ENCODE measurements around the gene SLC26A11.
"Not testable (repeated sequence)": the region's sequence is repeated elsewhere in the genome, so short reads cannot be mapped to it uniquely, and the experiment has no call there.

Gene SLC26A11

GRCh38 chr17:80243526-80244433, 23.6 kb downstream of the SLC26A11 start:
- no peak for DNase-seq (ENCODE audit: low read depth in 2 of 2)

DNA sequence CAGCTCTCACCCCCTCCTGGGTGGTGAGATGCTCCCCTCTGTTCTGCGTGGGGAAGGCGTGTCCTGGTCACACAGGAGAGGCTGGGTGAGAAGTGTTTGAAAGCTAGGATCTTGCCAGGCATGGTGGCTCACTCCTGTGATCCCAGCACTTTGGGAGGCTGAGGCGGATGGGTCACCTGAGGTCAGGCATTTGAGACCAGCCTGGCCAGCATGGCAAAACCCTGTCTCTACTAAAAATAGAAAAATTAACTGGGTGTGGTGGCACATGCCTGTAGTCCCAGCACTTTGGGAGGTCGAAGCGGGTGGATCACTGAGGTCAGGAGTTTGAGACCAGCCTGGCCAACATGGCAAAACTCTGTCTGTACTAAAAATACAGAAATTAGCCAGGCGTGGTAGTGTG, 24.2 kb downstream of the SLC26A11 start:
- DNase-seq (ENCODE audit: low read depth in 2 of 2) = not testable (repeated sequence)

DNA sequence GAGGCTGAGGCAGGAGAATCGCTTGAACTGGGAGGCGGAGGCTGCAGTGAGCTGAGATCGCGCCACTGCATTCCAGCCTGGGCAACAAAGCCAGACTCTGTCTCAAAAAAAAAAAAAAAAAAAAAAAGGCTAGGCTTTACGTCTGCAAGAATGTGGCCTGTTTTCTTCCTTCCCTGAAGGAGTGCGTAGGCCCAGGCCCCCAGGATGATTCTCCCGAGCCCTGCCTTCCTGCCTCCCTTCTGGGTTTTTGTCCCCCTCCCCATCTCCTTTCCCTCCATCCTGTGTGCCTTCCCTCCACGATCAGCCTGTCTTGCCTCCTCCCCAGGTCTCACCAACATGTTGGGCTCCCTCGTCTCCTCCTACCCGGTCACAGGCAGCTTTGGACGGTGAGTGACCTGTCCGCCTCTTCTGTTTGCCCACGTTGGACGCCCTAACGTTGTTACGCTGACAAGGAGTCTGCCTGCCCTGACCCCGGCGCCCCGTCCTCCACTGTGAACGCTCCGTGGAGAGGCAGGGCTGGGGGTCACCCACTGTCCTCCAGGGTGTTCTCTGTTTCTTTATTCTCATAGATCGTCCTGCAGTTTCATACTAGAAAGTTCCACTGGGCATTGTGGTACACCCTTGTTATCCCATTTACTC, 24.8 kb downstream of the SLC26A11 start:
- DNase-seq (ENCODE audit: low read depth in 2 of 2) = no peak

DNA sequence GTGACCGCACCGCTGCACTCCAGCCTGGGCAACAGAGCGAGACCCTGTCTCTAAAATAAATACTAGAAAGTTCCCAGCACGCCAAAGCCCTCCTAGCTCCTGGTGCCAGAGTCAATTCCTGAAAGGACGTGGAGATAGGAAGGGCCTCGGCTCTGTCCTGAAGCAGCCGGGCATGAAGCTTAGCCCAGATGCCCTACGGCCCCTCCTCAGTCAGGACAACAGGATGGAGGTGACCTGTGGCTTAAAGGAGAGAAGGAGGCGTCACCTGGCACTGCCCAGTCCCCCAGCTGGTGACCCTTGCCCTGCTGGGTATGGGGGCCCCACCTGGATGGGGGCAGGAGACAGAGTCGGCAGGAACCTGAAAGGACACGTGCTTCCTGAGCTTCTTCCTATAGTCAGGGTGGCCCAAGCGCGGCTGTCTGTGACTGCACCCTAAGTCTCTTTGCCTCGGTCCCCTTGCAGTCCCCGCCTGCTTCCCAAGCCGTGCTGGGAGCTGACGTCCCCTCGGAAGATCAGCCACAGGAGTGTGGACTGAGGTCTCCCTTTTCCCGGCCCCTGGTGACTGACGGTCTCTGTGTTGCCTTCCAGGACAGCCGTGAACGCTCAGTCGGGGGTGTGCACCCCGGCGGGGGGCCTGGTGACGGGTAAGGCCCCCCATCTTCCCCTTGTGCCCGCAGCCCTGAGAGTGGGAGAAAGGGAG, 25.5 kb downstream of the SLC26A11 start:
- DNase-seq (ENCODE audit: low read depth in 2 of 2) = no peak

DNA sequence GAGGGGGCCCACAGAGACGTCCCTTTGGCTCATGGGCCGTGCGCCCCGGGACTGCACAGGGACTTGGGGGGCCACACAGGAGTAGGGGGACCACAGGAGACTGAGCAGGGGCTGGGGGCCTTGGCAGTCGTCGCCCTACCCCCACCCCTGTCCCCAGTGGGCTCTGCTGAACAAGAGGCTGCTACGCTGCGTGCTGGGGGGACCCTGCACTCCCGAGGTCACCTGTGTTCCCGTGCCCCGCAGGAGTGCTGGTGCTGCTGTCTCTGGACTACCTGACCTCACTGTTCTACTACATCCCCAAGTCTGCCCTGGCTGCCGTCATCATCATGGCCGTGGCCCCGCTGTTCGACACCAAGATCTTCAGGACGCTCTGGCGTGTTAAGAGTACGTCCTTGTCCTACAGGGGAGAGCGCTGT, 26.0 kb downstream of the SLC26A11 start:
- DNase-seq (ENCODE audit: low read depth in 2 of 2) = no peak

GRCh38 chr17:80246726-80247125, 26.5 kb downstream of the SLC26A11 start:
- no peak for DNase-seq (ENCODE audit: low read depth in 2 of 2)

DNA sequence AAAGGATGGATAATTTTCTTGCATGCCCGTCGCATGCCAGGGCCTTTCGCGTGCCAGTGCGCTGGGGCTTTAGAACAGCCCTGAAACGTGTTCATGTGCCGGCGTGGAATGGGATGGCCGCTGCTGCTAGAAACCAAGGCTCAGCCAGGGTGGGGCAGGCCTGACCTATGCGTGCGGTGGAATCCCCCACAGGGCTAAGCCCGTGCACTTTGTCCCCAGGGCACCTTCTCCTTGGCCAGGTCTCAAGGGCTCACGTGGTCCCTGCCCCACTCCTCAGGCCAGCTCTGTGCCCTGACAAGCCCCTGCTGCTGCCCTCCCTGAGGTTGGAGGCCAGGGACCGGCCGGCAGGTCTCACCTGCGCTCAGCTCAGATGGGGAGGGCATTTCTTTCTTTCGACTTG, 27.3 kb downstream of the SLC26A11 start:
- DNase-seq (ENCODE audit: low read depth in 2 of 2) = no peak

DNA sequence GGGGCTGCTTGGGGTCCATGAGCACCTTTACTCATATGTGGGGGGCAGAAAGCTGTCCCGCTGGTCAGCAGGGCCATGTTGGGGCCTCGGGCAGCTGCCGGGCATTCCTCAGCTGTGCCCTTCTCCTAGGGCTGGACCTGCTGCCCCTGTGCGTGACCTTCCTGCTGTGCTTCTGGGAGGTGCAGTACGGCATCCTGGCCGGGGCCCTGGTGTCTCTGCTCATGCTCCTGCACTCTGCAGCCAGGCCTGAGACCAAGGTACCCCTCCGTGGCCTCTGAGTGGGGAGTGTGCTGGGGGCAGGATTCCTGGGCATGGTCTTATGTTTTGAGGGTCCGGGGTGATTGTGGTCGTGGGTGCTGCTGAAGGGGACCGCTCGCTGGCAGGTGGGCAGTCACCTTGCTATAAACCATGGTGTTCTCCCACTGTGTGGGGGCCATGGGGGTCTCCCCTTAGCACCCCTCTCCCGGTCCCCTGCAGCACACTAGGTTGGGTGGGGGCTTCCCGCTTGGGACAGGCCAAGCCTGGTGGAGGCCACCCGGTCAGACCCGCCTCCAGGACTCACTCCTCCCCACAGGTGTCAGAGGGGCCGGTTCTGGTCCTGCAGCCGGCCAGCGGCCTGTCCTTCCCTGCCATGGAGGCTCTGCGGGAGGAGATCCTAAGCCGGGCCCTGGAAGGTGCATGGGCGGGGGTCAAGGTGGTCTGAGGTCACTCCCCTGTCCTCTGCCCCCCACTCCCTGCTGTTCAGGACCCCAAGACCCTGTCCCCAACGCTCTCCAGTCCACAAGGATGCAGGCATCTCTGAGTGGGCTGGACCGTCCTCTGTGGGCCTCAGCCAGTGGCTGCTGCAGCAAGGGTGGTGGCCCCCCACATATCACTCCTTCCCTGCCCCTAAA, 28.0 kb downstream of the SLC26A11 start:
- no peak for DNase-seq (ENCODE audit: low read depth in 2 of 2)

- no peak for DNase-seq (ENCODE audit: low read depth in 2 of 2)
These were observed 28.9 kb downstream of the SLC26A11 start for GRCh38 chr17:80248894-80249710.

- DNase-seq (ENCODE audit: low read depth in 2 of 2) = no peak
These were observed 31.7 kb downstream of the SLC26A11 start for GRCh38 chr17:80251966-80252365.

DNA sequence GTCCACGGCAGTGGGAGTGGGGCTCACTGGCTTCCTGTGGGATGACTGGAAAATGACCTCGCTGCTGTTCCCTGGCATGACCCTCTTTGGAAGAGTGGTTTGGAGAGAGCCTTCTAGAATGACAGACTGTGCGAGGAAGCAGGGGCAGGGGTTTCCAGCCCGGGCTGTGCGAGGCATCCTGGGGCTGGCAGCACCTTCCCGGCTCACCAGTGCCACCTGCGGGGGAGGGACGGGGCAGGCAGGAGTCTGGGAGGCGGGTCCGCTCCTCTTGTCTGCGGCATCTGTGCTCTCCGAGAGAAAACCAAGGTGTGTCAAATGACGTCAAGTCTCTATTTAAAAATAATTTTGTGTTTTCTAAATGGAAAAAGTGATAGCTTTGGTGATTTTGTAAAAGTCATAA, 32.6 kb downstream of the SLC26A11 start:
- peak; percentile 82 to 87 for DNase-seq (ENCODE audit: low read depth in 2 of 2)

DNA sequence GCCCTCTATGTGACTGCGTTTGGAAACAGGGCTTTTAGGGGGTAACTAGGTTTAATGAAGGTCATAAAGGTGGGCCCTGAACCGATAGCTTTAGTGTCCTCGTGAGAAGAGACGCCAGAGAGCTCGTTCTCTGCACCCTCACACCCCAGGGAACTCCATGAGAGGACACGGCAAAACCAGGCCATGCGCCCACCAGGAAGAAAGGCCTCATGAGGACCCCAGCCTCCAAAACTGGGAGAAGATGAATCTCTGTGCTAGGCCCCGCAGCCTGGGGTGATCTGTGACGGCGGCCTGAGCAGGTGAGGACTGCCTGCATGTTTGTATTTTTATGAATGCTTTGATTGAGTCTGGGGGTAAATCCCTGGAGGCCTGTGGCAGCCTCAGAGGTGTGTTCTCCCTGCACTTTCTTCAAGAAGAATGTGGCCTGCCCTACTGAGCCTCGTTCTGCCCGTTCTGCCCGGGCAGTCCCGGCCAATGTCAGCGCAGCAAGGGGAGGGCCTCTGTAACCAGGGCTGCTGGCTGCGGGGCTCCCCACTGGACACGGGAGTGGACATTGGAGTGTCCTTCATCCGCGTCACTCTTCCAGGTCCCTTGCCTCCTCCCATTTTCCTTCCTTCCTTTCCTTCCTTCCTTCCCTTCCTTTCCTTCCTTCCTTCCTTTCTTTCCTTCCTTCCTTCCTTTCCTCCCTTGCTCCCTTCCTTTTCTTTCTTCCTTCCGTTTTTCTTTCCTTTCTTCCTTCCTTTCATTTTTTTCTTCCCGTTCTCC, 33.6 kb downstream of the SLC26A11 start:
- DNase-seq (ENCODE audit: low read depth in 2 of 2) = no peak

- peak; percentile 34 to 67 for DNase-seq (ENCODE audit: low read depth in 2 of 2)
These were observed 34.4 kb downstream of the SLC26A11 start for GRCh38 chr17:80254396-80255251.

- DNase-seq (ENCODE audit: low read depth in 2 of 2) = no peak
These were observed 35.8 kb downstream of the SLC26A11 start for GRCh38 chr17:80256034-80256350.

- no peak for DNase-seq (ENCODE audit: low read depth in 2 of 2)
These were observed 37.5 kb downstream of the SLC26A11 start for GRCh38 chr17:80257716-80258213.

DNA sequence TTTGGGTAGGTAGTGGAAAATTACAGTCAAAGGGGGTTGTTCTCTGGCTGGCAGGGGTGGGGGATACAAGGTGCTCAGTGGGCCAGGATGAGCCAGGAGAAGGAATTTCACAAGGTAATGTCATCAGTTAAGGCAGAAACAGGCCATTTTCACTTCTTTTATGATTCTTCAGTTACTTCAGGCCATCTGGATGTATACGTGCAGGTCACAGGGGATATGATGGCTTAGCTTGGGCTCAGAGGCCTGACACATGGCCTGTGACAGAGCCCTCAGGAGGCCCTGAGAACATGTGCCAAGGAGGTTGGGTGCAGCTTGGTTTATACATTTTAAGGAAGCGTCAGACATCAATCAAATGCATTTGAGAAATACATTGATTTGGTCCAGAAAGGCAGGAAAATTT, 38.1 kb downstream of the SLC26A11 start:
- not testable (repeated sequence) for DNase-seq (ENCODE audit: low read depth in 2 of 2)

DNA sequence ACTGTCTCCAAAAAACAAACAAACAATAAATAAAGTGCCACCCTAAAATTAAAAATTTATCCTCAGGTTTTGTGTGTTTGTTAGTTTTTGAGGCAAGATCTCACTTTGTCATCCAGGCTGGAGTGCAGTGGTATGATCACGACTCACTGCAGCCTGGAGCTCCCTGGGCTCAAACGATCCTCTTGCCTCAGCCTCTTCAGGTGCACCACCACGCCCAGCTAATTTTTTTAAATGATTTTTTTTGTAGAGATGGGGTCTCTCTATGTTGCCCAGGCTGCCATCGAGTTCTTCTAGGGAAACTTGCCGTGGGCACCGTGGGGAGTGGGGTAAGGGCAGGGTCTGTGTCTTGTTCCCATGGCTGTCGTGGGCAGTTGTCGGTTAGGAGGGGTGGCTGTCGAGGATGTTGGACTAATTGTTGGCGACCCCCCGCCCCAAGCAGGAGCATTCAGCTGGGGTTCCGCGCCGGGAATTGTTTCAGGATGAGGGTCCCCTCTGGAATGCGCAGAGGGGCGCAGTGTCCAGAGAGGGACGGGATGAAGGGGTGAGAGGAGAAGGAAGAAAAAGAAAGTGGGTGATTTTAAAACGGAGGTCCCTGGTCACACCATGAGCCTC, 39.3 kb downstream of the SLC26A11 start:
- DNase-seq (ENCODE audit: low read depth in 2 of 2) = no peak

DNA sequence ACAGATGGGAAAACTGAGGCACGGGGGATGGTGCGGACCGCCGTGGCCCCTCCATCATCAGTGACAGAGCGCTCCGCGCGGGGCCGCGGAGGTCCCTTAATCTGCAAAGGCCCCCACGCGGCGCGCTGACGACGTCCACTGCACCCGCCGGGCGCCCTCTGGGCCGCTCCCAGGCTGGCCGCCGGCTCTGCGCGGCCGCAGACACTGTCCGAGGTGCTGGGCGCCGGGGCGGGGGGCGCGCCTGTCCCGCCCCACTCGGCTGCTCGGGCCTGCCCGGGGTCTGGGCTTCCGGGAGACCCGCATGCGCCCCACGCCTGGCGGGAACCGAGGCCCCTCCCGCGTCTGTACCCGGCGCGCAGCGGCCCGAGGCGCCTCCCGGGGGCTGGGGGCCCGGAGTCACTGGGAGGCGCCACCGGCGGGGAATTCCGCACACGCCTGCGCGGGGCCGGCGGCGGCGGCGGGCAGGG, 39.9 kb downstream of the SLC26A11 start:
- DNase-seq (ENCODE audit: low read depth in 2 of 2) = peak; percentile 60 to 76

Data from stimulated activated CD4-positive, alpha-beta T cell treated with anti-CD3 and anti-CD28 coated beads, Interleukin-4, amount 100 ng/mL, for 48 hours (primary cell).